Lower leg skin (tissue), 4 donors: ENCODE results near the gene GATA2. TPM values are rescaled to one million over a fixed set of nuclear protein-coding genes. Genes with fewer than 3 reads are reported as not detected.

Experiments used
- DNase-seq, 2 donors: peaks; one replicate each; pipeline ENCODE4 v3.0.0-alpha.2; 2019; ENCODE audit warnings: low spot score in 2 of 2
- H3K4me3 ChIP-seq: fragments of 200-600 bp; sonication (generic); 2 replicates; pipeline ENCODE4 v1.5.1; 2017; ENCODE audit warnings: mild to moderate bottlenecking, low read depth; ENCODE audit not compliant: poor library complexity, severe bottlenecking
- CTCF ChIP-seq, 3 donors: fragments of 450-650 bp; IDR thresholded peaks; one replicate each; pipeline ENCODE4 v1.5.1; 2016; ENCODE audit warnings: antibody characterized with exemption in 3 of 3, mild to moderate bottlenecking in 3 of 3, moderate library complexity in 2 of 3
- POLR2A ChIP-seq, 2 donors: fragments of 450-650 bp; IDR thresholded peaks; one replicate each; pipeline ENCODE4 v1.6.1; 2016 to 2017; ENCODE audit warnings: antibody characterized with exemption in 2 of 2, mild to moderate bottlenecking in 1 of 2, moderate library complexity in 1 of 2
- WGBS, 2 donors: methylation state at CpG; one replicate each; pipeline ENCODE4 v1.1.5; 2018; 5-methylcytosine and 5-hydroxymethylcytosine counted together
- intact Hi-C: fragments of 100-400 bp; cut with DNase I; formaldehyde crosslinking; loops from one replicate; pipeline ENCODE4 v1.15.0; 2023; ENCODE audit warnings: low total_unique reads
- total RNA-seq, 4 donors: library from RNA; depleted of rRNA; stranded (reverse); fragments of >200 nt; gene quantifications; one replicate each; pipeline ENCODE4 v1.1.0, GENCODE V29; 2016

GATA2 gene
- total RNA-seq, 4 donors from 2014 or later, result 2.3 to 9.3 (median 6.6) TPM

GRCh38 chr3:128455116-128455515 lies 37.9 kb downstream of the GATA2 start:
- TF ChIP-seq CTCF (IDR thresholded peaks at IDR 0.05) (no peak), POLR2A (IDR thresholded peaks at IDR 0.05) (no peak)
- no peak for DNase-seq
- H3K4me3 ChIP-seq, result no peak overlapping the region
- intact Hi-C loops, result no loop called here
- WGBS, 2 donors, result 69 to 77% methylated on average over 5 of the region's 5 CpGs

- intact Hi-C loops, result no loop called here
- DNase-seq, result no peak
- TF ChIP-seq POLR2A (IDR thresholded peaks at IDR 0.05) (no peak), CTCF (IDR thresholded peaks at IDR 0.05) (no peak)
- WGBS, 2 donors, result 79 to 96% methylated on average over 2 of the region's 2 CpGs
- H3K4me3 ChIP-seq, result no peak overlapping the region
Measured at GRCh38 chr3:128454310-128454618, 38.7 kb downstream of the GATA2 start.

GRCh38 chr3:128453501-128454309 lies 39.3 kb downstream of the GATA2 start:
- 71 to 73% methylated on average over 19 to 21 of the region's 21 CpGs for whole genome bisulfite sequencing, 2 donors
- intact Hi-C loops, result no loop called here
- no peak for DNase-seq
- H3K4me3 ChIP-seq, result no peak overlapping the region
- TF ChIP-seq CTCF (IDR thresholded peaks at IDR 0.05) (no peak), POLR2A (IDR thresholded peaks at IDR 0.05) (no peak)

GRCh38 chr3:128452678-128453275 lies 40.2 kb downstream of the GATA2 start:
- H3K4me3 ChIP-seq, result no peak overlapping the region
- no peak for DNase-seq
- 80 to 87% methylated on average over 18 to 20 of the region's 21 CpGs for WGBS, 2 donors
- intact Hi-C loops, result no loop called here
- TF ChIP-seq POLR2A (IDR thresholded peaks at IDR 0.05) (no peak), CTCF (IDR thresholded peaks at IDR 0.05) (no peak)

- H3K4me3 ChIP-seq, result no peak overlapping the region
- WGBS, 2 donors, result 76 to 78% methylated on average over 9 of the region's 9 CpGs
- no peak for DNase-seq
- intact Hi-C loops, result no loop called here
- TF ChIP-seq POLR2A (IDR thresholded peaks at IDR 0.05) (no peak), CTCF (IDR thresholded peaks at IDR 0.05) (no peak)
Measured at GRCh38 chr3:128452120-128452519, 40.9 kb downstream of the GATA2 start.
